22Rv1 (cell line): ENCODE measurements around the gene GAPT.

ENCODE experiments used
- ZFX ChIP-seq: fragments of 450-650 bp; IDR thresholded peaks from 2 replicates; pipeline ENCODE4 v1.6.1; 2017; ENCODE audit warnings: antibody characterized with exemption, borderline replicate concordance
- TF ChIP-seq, protein P1 (sequence below): fragments of 450-650 bp; IDR thresholded peaks from 2 replicates; pipeline ENCODE4 v1.5.1; 2017; ENCODE audit warnings: mild to moderate bottlenecking

DNA sequence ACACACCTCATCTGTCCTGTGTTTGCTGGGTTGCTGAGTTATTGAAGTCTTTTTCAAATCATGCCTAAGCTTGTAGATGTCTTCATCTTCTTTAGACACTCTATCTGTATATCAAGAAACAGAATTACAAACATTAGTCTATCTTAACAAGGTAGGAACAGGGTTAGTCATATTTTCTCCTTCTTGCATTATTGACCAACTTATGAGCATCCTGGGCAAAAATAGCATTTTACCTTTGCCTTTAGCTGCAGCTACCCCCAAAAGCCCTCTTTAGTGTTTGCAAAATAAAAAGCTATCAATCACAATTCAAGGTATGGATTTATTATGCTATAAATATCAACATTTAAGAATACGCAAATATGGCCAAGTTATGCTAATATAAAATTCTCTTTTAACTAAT is 34.7 kb upstream of the GAPT start:
- TF ChIP-seq, protein P1, sequence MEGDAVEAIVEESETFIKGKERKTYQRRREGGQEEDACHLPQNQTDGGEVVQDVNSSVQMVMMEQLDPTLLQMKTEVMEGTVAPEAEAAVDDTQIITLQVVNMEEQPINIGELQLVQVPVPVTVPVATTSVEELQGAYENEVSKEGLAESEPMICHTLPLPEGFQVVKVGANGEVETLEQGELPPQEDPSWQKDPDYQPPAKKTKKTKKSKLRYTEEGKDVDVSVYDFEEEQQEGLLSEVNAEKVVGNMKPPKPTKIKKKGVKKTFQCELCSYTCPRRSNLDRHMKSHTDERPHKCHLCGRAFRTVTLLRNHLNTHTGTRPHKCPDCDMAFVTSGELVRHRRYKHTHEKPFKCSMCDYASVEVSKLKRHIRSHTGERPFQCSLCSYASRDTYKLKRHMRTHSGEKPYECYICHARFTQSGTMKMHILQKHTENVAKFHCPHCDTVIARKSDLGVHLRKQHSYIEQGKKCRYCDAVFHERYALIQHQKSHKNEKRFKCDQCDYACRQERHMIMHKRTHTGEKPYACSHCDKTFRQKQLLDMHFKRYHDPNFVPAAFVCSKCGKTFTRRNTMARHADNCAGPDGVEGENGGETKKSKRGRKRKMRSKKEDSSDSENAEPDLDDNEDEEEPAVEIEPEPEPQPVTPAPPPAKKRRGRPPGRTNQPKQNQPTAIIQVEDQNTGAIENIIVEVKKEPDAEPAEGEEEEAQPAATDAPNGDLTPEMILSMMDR = no peak
- no peak for TF ChIP-seq ZFX
